Esophagus squamous epithelium (tissue), 4 donors: ENCODE measurements around the gene GLRX3.

Experiments
- POLR2A ChIP-seq, 4 donors: fragments of 450-650 bp; IDR thresholded peaks; one replicate each; pipeline ENCODE4 v1.6.1; 2017; ENCODE audit warnings: antibody characterized with exemption in 4 of 4, mild to moderate bottlenecking in 4 of 4, moderate library complexity in 3 of 4
- TF ChIP-seq, protein P1 (sequence below), 6 experiments: fragments of 450-650 bp in 4 of 6; fragments of 200-600 bp in 2 of 6; sonication (generic) in 2 of 6; IDR thresholded peaks; one replicate each; pipeline ENCODE4 v1.5.1; 2016 to 2019; ENCODE audit warnings: antibody characterized with exemption in 6 of 6, mild to moderate bottlenecking in 4 of 6, moderate library complexity in 4 of 6

DNA sequence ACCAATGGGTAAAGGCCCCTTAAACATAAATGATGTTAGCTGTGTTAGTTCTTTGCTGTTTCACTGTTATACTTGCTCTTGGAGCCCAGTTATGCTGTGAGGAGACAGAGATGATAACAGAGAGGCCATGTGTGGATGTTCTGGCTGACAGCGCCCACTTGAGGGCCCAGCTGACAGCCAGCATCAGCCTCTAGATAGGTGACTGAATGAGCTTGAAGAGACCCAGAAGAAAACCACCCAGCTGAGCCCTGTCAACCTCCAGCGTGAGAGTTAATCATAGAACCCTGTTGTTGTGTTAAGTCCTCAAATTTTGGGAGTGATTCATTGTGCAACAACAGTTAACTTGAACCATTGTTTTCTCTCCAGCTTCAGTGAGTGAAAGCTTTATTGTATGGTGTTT is 91.7 kb downstream of the GLRX3 start:
- TF ChIP-seq, protein P1, sequence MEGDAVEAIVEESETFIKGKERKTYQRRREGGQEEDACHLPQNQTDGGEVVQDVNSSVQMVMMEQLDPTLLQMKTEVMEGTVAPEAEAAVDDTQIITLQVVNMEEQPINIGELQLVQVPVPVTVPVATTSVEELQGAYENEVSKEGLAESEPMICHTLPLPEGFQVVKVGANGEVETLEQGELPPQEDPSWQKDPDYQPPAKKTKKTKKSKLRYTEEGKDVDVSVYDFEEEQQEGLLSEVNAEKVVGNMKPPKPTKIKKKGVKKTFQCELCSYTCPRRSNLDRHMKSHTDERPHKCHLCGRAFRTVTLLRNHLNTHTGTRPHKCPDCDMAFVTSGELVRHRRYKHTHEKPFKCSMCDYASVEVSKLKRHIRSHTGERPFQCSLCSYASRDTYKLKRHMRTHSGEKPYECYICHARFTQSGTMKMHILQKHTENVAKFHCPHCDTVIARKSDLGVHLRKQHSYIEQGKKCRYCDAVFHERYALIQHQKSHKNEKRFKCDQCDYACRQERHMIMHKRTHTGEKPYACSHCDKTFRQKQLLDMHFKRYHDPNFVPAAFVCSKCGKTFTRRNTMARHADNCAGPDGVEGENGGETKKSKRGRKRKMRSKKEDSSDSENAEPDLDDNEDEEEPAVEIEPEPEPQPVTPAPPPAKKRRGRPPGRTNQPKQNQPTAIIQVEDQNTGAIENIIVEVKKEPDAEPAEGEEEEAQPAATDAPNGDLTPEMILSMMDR (IDR thresholded peaks at IDR 0.05), result no peak
- TF ChIP-seq POLR2A (IDR thresholded peaks at IDR 0.05), result no peak
